HG02981 (cell line): ENCODE results near the gene R3HDM1.
"Not testable (repeated sequence)": the region's sequence is repeated elsewhere in the genome, so short reads cannot be mapped to it uniquely, and the experiment has no call there.

ENCODE experiments used
- ATAC-seq: cut with Tn5 transposase; IDR thresholded peaks from one replicate; pipeline ENCODE4 v1.9.1; 2021; ENCODE audit warnings: mild to moderate bottlenecking, moderate library complexity; ENCODE audit not compliant: unreplicated experiment

Gene R3HDM1

DNA sequence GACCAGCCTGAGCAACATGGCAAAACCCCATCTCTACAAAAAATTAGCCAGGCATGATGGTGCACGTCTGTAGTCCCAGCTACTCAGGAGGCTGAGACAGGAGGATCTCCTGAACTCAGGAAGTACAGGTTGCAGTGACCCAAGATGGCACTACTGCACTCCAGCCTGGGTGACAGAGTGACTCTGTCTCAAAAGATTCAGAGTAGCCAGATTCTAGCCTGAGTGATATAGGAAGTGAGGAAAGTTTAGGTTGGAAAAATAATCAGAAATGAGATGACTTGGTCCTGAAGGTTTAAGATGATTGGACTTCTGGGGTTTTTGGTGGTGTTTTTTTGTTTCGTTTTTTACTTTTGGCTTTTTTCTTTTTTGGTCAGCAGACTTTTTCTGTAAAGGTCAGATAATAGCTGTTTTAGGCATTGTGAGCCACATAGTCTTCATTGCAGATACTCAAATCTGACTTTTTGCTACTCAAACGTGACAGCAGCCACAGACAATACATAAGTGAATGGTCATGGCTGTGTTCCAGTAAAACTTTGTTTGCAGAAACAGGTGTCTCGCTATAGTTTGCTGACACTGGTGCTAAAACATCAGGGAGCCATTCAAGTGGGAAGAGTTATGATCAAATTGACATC lies 106.3 kb downstream of the R3HDM1 start:
- no peak for ATAC-seq

DNA sequence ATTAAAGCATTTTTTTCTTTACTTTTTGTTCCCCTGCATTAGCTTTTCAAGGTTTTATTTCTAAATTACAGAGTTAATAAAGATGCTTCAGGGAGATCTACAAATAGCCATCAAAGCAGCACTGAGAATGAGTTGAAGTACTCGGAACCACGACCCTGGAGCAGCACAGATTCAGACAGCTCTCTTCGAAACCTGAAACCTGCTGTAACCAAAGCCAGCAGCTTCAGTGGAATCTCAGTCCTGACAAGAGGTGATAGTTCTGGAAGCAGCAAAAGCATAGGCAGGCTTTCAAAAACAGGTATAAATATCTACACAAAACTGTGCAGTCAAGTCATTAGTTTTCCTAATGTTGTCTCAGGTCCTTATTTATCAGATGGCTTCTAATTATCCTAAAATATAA lies 107.5 kb downstream of the R3HDM1 start:
- ATAC-seq, result no peak

DNA sequence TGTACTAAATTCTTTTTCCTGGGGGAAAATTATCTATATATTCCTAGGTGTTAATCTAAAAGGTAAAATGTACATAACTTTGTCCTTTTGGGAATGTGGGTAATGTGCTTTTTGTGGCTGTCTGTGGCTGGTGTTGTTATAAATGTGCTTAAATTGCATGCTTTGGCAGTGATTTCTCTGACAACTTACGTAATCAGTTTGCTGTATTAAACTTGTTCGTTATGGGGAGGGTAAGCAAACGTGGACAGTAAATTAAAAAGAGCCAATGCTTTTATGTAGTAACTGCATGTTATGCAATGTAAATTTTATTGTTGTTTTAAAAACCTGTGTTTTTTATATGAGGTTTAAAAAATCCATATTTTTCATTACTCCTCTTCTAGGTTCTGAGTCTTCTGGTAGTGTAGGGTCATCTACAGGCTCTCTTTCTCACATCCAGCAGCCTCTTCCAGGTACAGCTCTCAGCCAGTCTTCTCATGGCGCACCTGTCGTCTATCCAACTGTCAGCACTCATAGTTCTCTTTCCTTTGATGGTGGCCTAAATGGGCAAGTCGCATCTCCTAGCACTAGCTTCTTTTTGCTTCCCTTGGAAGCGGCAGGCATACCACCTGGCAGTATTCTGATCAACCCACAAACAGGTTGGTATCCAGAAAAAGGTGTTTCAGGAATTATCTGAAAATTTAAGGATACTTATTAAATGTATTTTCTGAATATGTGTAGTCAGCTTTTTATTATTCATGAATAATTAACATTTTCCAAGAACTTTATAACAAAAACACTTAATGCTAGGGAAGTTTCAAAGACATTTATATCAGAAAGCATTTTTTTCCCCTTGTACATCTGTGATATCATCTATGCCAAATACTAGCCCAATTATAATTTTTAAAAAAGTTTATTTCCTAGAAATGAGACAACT lies 110.1 kb downstream of the R3HDM1 start:
- ATAC-seq, result no peak

DNA sequence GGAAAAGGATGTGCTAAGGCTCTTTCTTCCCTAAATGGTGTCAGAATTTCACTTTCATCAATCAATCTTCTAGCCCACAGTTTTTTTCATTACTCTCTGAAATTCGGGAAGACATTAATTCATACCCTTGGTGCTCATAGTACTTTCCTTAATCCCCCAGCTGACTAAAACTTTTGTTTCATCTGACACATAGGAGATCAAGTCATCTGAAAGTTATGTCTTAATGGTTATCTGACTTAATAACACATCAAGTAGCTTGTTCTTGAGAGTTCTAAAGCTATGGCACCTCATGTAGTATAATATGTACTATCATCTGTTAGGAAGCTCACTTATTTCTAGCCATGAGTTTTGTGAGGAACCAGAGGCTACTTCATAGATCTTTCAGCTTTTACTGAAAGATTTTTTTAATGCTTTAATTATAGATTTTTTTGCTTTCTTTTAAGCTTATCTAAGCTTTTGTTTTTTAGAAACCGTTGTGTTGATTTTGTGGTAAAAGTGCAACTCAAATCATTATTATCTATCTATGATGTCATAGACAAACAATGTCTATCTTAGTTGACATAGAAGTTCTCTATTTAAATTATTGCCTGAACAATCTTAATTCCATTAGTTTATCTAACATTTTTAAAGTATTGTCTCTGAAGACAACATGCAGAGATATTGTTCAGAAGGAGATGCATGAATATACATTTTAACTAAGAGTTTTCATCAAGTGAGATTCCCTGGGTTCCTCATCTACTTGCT lies 116.7 kb downstream of the R3HDM1 start:
- no peak for ATAC-seq

DNA sequence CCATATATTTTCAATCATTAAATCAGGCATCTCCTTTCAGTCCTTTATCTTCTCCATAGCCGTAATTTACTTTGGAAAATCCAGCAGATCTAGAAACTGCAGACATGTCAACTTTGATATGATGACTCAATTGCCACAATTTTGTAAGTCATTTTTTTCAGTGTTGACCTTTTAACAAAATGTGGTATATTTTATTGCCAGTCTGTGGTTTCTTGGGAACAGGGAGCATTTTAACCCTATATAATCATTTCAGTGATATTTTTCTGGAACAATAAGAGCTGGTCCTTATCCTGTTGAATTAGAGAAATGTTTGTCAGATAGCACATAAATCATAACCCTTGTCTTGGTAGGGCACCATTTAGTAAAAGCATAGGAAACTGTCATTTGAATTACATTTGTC lies 119.4 kb downstream of the R3HDM1 start:
- no peak for ATAC-seq

DNA sequence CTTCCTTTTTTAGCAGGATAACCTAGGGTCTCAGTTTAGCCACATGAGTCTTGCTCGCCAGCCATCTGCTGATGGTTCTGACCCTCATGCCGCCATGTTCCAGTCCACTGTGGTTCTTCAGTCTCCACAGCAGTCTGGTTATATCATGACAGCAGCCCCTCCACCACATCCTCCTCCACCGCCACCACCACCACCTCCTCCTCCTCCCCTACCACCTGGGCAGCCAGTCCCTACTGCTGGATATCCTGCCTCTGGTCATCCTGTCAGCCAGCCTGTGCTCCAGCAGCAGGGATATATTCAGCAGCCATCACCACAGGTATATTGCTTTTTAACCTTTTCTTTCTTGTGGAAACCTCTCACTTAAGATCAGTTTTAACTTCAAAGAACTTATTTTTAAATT lies 120.4 kb downstream of the R3HDM1 start:
- ATAC-seq, result no peak

DNA sequence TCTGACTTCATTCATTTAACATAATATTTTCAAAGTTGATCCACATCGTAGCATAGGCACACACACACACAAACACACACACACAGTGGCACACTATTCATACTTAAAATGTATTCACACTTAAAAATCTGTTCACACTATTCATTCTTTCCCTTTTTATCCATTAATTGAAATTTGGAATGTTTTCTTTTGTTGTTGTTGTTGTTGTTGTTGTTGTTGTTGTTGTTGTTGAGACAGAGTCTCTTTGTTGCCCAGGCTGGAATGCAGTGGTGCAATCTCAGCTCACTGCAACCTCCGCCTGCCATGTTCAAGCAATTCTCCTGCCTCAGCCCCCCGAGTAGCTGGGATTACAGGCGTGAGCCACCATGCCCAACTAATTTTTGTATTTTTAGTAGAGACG lies 123.0 kb downstream of the R3HDM1 start:
- ATAC-seq, result not testable (repeated sequence)

DNA sequence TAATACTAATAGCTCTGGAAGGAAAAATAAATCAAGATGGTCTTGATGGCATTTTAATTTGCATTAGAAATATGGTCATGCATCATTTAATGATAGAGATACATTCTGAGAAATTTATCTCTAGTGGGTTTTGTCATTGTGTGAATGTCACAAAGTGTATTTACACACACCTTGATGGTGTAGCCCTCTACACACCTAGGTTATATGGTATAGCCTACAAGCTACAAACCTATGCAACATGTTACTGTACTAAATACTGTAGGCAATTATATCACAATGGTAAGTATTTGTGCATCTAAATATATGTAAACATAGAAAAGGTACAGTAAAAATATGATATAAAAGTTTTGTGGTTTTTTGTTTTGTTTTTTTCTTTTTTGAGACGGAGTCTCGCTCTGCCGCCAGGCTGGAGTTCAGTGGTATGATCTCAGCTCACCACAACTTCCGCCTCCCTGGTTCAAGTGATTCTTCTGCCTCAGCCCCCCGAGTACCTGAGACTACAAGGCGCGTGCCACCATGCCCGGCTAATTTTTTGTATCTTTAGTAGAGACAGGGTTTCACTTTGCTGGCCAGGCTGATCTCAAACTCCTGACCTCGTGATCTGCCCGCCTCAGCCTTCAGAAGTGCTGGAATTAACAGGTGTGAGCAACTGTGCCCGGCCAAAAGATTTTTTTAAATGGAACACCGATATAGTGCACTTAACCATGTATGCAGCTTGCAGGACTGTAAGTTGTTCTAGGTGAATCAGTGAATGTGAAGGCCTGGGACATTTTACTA lies 126.7 kb downstream of the R3HDM1 start:
- no peak for ATAC-seq

DNA sequence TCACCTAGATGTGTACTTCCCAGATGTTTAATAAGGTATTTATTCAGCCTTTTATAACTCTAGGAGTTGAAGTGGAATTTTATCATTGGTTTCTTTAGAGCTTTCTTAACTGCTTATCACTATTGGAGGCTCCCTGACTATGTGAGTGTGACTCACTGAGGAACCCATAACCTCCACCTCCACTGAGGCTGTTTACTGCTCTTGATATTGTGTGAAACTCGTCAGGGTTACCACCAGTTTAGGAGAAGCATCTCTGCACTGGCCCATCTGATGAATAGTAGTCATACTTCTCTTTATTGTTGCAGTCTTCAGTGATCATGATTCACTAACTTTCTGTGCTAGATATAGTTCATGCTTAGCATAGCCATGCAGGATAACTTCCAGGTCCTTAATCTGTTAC lies 130.8 kb downstream of the R3HDM1 start:
- no peak for ATAC-seq

DNA sequence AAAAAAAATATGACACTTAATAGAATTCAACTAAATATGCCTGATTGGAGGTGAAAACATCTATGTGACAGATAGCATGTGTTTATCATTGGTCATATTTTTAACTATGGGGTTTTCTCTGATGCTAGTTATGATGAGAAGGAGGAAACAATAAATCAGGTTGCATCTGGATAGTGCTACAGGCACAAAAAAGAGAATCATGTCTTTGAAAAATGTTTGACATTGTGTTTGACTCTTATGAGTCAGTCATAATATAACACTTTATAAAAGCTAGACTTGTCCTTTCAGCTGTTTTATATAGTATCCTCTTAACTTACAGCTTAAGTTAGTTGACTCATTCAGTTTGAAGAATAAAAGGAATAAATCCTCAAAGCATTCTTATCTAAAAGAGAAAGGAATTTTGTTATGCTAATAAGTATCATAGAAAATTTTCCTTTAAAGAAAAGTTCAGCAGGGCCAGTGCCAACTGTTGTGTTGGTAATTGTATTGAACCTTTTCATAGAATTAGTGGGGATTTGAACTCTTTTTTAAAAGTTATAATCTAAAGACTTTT lies 131.9 kb downstream of the R3HDM1 start:
- ATAC-seq, result no peak

DNA sequence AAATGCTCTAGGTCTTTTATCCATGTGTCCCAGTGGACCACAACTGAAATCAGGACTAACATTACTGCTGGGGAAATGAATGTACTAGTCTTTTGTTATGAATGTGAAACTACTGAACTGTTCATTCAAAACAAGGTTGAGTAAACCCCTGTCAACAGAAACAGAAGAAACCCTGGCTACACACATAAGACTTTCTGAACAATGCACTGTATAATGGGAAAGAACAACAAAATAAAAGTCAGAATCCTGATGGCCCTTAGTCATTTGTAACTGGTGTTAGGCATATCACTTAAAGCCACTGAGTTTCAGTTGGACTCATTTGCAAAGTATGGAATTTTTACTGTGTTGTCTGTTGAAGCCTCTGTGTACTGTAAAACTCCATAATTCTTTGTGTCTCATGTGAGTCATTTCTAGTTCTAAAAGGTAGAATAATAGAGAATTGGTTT lies 133.4 kb downstream of the R3HDM1 start:
- peak; percentile 89 for ATAC-seq

DNA sequence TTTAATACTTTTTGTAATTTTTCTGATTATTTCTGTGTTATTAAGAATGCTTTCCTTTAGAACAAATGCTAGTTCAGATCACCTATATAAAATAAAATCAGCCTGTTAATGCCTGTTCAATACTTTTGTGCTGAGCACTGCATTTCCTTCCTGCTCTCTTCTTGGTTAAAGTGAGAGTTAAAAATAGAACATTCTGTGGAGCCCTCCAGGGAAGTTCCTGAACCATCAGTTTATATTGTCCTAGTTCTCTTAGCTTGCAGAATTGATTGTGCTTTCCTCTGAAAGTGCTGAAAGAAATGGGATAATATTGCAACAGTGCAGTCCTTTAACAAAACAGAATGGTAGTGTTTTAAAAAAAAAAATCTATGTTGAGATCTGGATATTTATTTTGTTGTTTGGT lies 135.8 kb downstream of the R3HDM1 start:
- ATAC-seq, result no peak

DNA sequence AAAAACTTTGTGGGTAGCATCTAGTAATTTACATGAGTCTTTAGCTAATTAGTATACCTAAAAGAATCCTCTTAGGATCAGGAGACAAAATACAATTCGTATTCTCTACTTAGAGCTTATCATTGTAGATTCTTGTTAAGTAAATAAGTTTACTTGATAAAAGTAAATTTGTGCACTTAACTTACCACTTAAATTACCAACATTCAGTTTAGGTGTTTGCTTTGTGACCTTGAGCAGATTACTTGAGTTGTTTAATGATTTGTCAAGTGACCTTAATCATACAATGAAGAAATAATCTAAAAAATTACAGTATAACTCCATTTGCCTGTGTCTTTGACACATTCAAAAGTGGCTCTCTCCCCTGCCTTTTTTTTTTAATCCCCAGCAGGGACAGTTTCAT lies 143.2 kb downstream of the R3HDM1 start:
- no peak for ATAC-seq

DNA sequence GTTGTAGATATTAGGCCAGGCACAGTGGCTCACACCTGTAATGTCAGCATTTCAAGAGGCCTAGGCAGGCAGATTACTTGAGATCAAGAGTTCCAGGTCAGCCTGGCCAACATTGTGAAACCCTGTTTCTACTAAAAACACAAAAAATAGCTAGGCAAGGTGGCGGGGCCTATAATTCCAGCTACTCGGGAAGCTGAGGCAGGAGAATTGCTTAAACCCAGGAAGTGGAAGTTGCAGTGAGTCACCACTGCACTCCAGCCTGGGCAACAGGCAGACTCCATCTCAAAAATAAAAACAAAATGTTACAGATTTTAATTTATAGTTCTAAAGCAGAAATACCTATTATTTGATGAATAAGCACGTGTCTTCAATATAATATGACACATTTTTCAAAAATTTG lies 144.7 kb downstream of the R3HDM1 start:
- ATAC-seq, result no peak

DNA sequence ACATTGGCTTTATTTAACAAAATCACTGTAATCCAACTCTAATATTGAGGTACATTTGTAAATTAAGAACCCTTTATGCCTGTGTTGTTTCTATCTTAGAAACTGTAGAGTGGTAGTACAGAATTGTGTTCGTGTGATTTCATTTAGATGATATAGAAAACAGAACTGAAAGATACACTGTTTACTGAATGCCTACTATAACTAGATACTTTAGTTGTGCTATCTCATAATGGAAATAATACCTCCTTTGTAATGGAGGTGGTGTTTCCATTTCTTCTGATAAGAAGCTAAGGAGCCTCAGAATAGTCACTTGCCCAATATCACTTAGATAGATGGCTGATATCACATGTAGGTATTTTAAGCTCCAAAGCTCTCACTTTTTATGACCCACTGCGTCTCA lies 147.8 kb downstream of the R3HDM1 start:
- no peak for ATAC-seq

DNA sequence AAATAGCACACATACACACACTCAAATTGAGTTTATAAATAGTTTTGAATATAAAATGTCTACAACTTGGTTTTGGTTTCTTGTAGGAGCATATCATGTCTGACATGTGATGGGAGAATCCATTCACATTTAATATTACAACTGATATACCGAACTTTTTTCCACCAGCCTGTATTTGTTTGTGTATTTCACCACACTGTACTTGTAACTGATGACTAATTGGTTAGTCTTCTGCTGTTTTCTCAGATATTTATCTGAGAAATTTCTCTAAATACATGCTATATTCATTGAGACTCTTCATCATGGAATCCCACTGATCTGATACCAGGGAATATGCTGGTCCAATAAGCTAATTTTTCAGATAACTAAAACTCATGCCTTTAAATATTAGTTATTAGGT lies 154.1 kb downstream of the R3HDM1 start:
- no peak for ATAC-seq

DNA sequence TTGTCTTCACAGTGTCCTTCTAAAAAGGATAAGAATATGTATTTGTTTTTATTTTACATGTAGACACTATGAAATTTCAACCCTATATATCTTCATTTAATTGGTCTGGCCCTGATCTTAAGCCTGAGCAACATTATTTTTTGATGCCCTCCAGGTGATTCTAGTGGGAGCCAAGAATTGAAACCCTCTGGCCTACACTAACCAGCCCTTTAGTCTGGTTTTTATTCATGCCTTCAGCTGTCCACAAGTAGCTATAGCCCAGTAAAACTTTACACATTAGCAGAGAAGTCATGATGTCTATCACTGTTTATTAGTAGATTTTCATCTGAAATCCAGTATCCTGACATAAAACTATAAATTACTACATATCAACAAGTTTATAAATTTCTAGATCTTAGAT lies 157.7 kb downstream of the R3HDM1 start:
- no peak for ATAC-seq

DNA sequence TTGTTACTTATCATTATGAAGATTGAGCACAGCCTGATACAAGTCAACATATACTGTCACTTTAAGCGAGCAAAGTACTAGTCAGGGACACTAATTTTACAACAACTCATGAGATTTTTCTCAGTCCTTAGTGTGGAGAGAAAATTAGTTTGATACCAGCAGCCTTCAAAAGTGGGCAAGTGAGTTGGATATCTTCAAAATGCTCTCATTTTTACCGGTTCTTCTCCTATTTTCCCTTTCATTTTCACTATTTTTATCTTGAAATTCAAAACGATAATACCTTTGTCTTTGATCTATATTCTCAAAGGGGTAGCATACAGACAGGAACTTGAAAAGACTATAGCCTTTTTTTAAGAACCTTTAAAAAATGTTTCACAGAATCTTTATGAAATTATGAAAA lies 158.4 kb downstream of the R3HDM1 start:
- no peak for ATAC-seq

DNA sequence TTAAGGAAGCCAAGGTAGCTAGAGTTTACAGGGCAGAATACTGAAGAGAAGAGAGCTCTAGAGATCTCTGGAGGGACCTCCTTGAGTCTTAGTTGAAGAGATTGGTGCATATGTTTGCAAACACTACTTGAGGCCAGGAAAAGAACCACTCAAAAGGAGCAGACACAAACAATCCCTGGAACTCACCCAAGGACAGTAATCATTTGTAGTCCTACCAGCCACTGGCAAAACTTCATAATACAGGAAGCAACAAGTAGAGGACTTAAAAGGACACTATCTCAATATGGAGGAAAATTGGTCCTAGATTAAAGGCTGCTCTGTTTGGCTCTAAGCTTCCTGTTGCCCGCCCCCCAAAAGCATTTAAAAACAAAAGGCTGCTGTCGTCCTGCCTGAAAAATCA lies 163.4 kb downstream of the R3HDM1 start:
- ATAC-seq, result no peak

DNA sequence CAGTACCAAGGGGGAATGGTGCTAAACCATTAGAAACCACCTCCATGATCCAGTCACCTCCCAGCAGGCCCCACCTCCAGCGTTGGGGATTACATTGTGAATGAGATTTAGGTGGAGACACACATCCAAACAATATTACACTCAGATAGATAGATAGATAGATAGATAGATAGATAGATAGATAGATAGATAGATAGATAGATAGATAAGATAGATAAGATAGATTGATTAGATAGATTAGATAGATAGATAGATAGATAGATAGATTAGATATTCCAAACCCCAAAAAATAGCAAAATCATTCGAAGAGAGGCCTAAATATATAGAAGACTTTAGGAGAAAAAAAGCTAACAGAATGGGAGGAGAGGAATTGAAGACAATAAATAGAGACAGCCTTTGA lies 167.6 kb downstream of the R3HDM1 start:
- ATAC-seq, result no peak

DNA sequence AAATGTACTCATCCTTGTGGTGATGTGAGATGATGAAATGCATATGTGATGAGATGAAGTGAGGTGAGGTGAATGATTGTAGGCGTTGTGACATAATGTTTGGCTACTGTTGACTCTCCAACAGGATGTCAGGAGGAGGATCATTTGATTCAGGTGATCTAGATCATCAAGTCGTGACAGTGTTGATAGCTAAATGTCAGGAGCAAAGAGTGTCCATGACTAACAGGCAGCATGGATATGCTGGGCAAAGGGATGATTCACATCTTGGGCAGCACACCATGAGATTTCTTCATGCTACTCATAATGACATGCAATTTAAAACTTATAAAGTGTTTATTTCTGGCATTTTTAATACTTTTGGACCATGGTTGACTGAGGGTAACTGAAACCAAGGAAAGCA lies 170.2 kb downstream of the R3HDM1 start:
- no peak for ATAC-seq
